ENCODE results near the gene SHKBP1. TPM values are rescaled to one million over a fixed set of nuclear protein-coding genes. Genes with fewer than 3 reads are reported as not detected.

Gene SHKBP1
- total and polyA plus RNA-seq, 3 donors from 2014 or later = 35.6 to 56.3 (median 37.2) TPM

GRCh38 chr19:40604171-40604646, 27.5 kb downstream of the SHKBP1 start:
- no peaks in the 10 kb centered on the region for H3K27me3 ChIP-seq
- H3K36me3 ChIP-seq (ENCODE audit: low read depth, missing control alignments) = no peaks in the 10 kb centered on the region
- no peak for DNase-seq
- intact Hi-C loops (cut with DNase I; ENCODE audit: low total_unique reads) = loop anchor here (5.0 kb wide), 1 partner anchor 33 kb away; no protein-coding TSS in a partner anchor
- 8 to 11% methylated on average over 17 to 18 of the region's 18 CpGs for WGBS, 2 donors
- H3K4me3 ChIP-seq = peak overlapping the region; percentile 2 to 31
- peak overlapping the region in 1 of 2 donors; percentile 82 for H3K27ac ChIP-seq
- TF ChIP-seq POLR2A (IDR thresholded peaks at IDR 0.05) (no peak), CTCF (IDR thresholded peaks at IDR 0.05) (no peak)
- no peaks in the 10 kb centered on the region for H3K9me3 ChIP-seq
- peaks cover 54% of the 10 kb centered on the region for H3K4me1 ChIP-seq

GRCh38 chr19:40604647-40605215, 28.1 kb downstream of the SHKBP1 start:
- no peak for TF ChIP-seq CTCF (IDR thresholded peaks at IDR 0.05)
- no peak for TF ChIP-seq POLR2A (IDR thresholded peaks at IDR 0.05)
- H3K27me3 ChIP-seq = no peaks in the 10 kb centered on the region
- DNase-seq = no peak
- peak overlapping the region in 1 of 2 donors; percentile 82 for H3K27ac ChIP-seq
- WGBS, 2 donors = 44 to 46% methylated on average over 21 to 29 of the region's 29 CpGs
- intact Hi-C loops (cut with DNase I; ENCODE audit: low total_unique reads) = loop anchor here (5.0 kb wide), 1 partner anchor 33 kb away; no protein-coding TSS in a partner anchor
- peak overlapping the region in 1 of 2 donors; percentile 43 for H3K4me3 ChIP-seq
- peaks cover 52% of the 10 kb centered on the region for H3K4me1 ChIP-seq
- H3K9me3 ChIP-seq = no peaks in the 10 kb centered on the region
- no peaks in the 10 kb centered on the region for H3K36me3 ChIP-seq (ENCODE audit: low read depth, missing control alignments)

- H3K36me3 ChIP-seq (ENCODE audit: low read depth, missing control alignments) = no peaks in the 10 kb centered on the region
- H3K4me3 ChIP-seq = peak overlapping the region in 1 of 2 donors; percentile 43
- WGBS, 2 donors = 5 to 30% methylated on average over 35 to 69 of the region's 71 CpGs
- intact Hi-C loops (cut with DNase I; ENCODE audit: low total_unique reads) = no loop called here
- no peaks in the 10 kb centered on the region for H3K27me3 ChIP-seq
- peaks cover 48% of the 10 kb centered on the region for H3K4me1 ChIP-seq
- TF ChIP-seq POLR2A (IDR thresholded peaks at IDR 0.05) = no peak
- no peak for TF ChIP-seq CTCF (IDR thresholded peaks at IDR 0.05)
- peak; percentile 61 for DNase-seq
- no peaks in the 10 kb centered on the region for H3K9me3 ChIP-seq
- peak overlapping the region; percentile 7 to 30 for H3K27ac ChIP-seq
Observed at GRCh38 chr19:40605216-40605971, 28.7 kb downstream of the SHKBP1 start.

- peaks cover 39% of the 10 kb centered on the region for H3K4me1 ChIP-seq
- intact Hi-C loops (cut with DNase I; ENCODE audit: low total_unique reads) = no loop called here
Observed at GRCh38 chr19:40607311-40608239, 30.9 kb downstream of the SHKBP1 start.

More at GRCh38 chr19:40607311-40608239, 30.9 kb downstream of the SHKBP1 start:
- Histone ChIP-seq H3K4me3 (no peak overlapping the region), H3K9me3 (no peaks in the 10 kb centered on the region), H3K27me3 (no peaks in the 10 kb centered on the region), H3K27ac (peak overlapping the region in 1 of 2 donors; percentile 44), H3K36me3 (ENCODE audit: low read depth, missing control alignments) (no peaks in the 10 kb centered on the region)
- DNase-seq = peak; percentile 56
- WGBS, 2 donors = 33 to 47% methylated on average over 26 to 30 of the region's 31 CpGs
- no peak for TF ChIP-seq CTCF (IDR thresholded peaks at IDR 0.05)
- no peak for TF ChIP-seq POLR2A (IDR thresholded peaks at IDR 0.05)

Data from testis (tissue), 3 donors.